ENCODE data around the gene NAGPA.

Gene NAGPA

GRCh38 chr16:5001571-5001970 lies 32.2 kb downstream of the NAGPA start:
- no peak for DNase-seq

DNA sequence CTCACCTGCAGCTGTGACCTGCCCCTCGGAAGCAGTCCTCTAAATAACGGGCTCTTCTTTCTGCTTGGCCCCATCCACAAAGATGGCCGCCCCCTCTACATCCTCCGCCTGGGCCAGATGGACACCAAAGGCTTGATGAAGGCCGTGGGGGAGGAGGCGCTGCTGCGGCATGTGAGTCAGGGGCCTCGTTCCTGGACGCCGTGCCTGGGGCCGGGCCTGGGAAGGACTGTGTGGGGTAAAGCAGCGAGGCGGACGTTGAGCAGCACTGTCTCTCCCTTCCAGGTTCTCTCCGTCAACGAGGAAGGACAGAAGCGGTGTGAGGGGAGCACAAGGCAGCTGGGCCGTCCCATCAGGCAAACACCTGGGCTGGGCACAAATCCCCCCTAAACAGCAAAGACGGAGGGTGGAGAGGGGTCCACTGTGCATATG lies 33.1 kb downstream of the NAGPA start:
- no peak for DNase-seq

- DNase-seq, result no peak
Observed at GRCh38 chr16:4994719-4995434, 38.9 kb downstream of the NAGPA start.

DNA sequence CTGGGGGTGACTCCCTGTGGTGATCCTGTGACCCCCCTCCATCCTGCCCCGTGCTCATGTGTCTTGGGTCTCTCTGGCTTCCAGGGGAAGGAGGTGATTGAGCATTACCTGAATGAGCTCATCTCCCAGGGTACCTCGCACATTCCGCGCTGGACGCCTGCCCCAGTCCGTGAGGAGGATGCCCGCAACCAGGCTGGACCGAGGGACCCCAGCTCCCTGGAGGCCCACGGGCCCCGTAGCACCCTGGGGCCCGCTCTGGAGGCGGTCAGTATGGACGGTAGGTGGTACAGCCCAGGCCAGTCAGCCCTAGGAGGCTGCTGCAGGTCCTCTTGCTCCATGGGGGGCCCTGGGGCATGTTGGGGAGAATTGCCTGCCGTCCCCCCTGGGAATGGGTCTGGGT lies 42.0 kb downstream of the NAGPA start:
- no peak for DNase-seq

DNA sequence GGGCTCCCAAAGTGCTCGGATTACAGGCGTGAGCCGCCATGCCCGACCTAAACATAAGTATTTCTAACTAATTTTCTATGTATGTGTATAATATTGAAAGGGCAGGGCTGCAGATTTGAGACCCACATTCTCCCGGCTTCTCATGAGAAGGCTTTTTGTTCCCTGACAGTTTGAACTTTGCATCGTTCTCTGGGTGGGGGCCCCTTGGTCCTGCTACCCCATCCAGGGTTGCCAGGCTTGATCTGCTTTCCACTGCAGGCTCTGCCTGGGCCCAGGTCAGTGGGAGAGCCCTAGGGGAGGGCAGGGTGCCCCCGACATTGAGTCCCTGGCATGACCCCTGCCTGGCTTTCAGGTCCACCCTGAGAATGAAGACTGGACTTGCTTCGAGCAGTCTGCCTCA lies 43.3 kb downstream of the NAGPA start:
- no peak for DNase-seq

GRCh38 chr16:4989391-4990006 lies 44.2 kb downstream of the NAGPA start:
- DNase-seq, result no peak

DNA sequence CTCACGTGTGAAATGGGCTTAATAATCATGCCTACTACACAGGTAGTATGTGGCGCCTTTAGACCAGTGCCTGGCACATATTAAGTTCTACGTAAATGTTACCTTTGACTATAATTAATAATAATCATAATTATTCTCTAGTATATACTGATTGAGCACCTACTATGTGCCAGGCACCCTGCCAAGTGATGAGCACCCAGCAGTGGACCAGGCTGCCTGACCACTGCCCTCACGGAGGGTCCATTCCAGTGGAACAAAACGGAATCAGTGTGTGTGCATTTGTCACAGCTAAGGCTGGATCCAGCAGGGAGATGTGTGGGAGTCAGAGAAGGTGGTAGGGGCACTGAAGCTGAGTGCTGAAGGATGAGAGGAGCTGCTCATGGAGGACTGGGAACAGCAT lies 45.1 kb downstream of the NAGPA start:
- DNase-seq, result no peak

- no peak for DNase-seq
Observed at GRCh38 chr16:4987580-4988374, 46.0 kb downstream of the NAGPA start.

DNA sequence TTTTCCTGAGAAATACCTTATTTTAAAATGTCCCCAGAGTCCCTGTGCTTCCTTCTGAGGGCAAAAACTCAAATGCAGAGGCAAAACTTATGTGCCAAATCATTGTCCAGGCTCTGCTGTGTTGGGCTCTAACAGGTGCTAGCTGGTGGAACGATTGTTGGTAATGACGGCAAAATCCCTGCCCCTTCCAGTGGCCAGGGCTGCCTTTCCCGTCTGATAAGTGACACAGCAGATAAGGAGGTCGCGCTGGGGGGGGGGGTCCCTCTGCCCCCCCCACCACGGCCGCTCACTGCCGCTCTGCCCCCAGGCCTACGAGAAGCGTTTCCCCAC lies 46.5 kb downstream of the NAGPA start:
- no peak for DNase-seq

GRCh38 chr16:4984174-4984990 lies 49.4 kb downstream of the NAGPA start:
- DNase-seq, result no peak

DNA sequence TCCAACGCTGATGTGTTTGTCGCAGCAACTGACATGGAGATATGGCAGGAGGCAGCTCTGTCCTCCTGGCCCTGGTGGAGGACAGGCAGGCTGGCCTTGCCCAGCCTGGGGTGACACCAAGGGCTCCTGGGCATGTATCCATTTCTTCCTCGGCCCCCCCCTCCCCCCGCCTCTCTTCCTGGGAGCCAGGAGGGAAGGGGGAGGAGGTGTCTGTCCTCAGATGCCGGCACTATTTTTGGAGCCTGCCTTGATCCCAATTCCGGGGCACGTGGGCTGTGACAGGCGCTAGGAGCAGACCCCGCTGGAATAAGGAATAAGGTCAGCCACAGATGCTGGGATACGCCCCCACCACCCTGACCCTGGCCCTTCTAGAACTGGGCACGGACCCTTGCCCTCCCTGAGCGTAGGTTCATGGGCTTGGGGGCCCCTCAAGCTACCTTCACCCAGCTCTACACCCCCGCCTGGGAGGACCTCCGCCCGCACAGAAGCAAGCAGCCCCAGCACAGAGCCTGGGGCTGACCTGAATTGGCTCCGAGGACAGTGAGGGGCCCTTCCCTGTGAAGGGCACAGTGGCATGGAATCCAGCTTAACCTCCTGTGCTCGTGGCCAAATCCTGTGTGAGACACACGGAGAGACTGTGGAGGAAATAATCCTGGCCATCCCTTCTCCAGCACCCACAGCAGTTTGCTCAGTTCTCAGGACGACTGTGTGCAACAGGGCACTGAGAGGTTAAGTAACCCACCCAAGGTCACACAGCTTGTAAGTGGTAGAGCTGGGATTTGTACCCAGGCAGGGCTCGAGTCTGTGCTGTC lies 51.5 kb downstream of the NAGPA start:
- no peak for DNase-seq

DNA sequence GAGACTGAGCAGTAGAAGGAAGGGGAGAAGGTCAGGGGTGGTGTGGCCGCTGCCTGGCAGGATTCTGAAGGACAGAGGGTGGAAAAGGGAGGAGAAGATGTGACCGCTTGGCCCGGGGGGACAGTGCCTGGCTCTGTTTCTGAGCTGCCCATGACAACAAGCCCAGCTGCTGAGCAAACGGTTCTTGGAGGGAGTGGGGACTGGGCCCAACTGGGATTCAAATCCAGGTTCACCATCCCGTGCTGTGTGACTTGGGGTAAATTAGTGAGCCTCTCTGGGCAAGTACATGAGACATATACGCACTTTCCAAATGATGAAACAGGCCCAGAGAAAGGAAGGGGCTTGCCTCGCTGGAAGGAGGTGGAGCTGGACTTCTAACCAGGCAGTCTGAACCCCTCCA lies 52.3 kb downstream of the NAGPA start:
- DNase-seq, result no peak

DNA sequence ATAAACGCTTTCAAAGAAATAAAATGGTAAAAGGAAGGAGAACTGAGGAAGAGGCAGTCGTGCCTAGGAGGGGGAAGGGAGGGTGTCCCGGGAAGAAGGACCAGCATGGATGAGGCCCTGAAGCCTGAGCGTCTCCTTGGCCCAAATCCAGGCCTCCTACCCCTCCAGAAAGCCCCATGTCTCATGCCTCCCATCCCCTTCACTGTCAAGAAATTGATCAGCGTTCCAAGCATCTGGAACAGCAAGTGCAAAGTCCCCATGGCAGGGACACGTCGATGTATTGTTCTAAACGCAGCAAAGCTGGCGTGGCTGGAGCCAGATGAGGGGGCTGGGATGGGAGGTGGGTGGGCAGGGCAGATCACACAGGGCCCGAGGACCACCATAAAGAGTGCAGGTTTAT lies 53.0 kb downstream of the NAGPA start:
- no peak for DNase-seq

GRCh38 chr16:4979736-4980660 lies 53.7 kb downstream of the NAGPA start:
- DNase-seq, result no peak

DNA sequence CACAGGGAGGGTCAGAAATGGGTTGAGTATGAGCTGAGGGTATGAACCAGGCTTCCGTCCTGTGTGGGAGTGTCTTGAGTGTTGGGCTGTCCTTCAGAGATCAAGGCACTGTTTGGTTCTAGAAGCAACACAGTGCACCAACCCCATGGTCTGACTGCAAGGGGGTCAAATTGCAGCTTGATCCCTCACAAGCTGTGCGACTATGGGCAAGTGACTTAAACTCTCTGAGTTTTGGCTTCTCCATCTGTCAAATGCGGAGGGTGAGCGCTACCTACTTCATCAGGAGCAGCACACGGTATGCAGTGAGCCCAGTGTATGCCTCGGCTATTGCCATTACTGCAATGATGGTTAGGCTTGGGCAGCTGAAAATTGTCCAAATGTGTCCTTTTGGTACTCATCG lies 54.6 kb downstream of the NAGPA start:
- no peak for DNase-seq

- no peak for DNase-seq
Observed at GRCh38 chr16:4976611-4977145, 57.1 kb downstream of the NAGPA start.

- no peak for DNase-seq
Observed at GRCh38 chr16:4976079-4976478, 57.7 kb downstream of the NAGPA start.
